Parietal lobe (tissue), 1 donor: Measurements from ENCODE around the gene SULT1B1. TPM values are rescaled to one million over a fixed set of nuclear protein-coding genes. Genes with fewer than 3 reads are reported as not detected.

Experiments
- total RNA-seq: library from RNA; depleted of rRNA; stranded (reverse); fragments of >200 nt; gene quantifications from one replicate; pipeline ENCODE4 v1.2.3, GENCODE V29; 2014

The SULT1B1 gene
- 0.31 TPM for total RNA-seq

GRCh38 chr4:69760455-69760854 lies at the start of gene SULT1B1:
Gene SULT1B1, minus strand, starts transcription at chr4:69760620. Its CDS starts 5,403 bp downstream, at chr4:69755217.

Other genes with a start within 250 kb of the SULT1B1 start
- not detected for gene UGT2A2, start 121.0 kb downstream of the SULT1B1 start, total RNA-seq
- not detected for gene UGT2A1, start 107.4 kb downstream of the SULT1B1 start, total RNA-seq
- gene SULT1E1, start 99.5 kb upstream of the SULT1B1 start, total RNA-seq = 2.8 TPM
- gene CSN1S1, start 170.4 kb upstream of the SULT1B1 start, total RNA-seq = not detected
- not detected for gene CSN2, start 205.1 kb upstream of the SULT1B1 start, total RNA-seq
- not detected for gene STATH, start 235.3 kb upstream of the SULT1B1 start, total RNA-seq